Left renal cortex interstitium (tissue), 4 donors: ENCODE measurements around the gene CENPVL1. TPM values are rescaled to one million over a fixed set of nuclear protein-coding genes. Genes with fewer than 3 reads are reported as not detected.
"Not testable (repeated sequence)": the region's sequence is repeated elsewhere in the genome, so short reads cannot be mapped to it uniquely, and the experiment has no call there.

ENCODE experiments used
- DNase-seq, 4 donors: peaks; one replicate each; pipeline ENCODE4 v3.0.0-alpha.2; 2013; ENCODE audit warnings: low read depth in 4 of 4, low spot score in 2 of 4, missing footprints in 1 of 4
- polyA plus RNA-seq, 4 donors: library from polyadenylated mRNA; unstranded; fragments of 120-200 nt; gene quantifications; one replicate each; pipeline ENCODE4 v1.2.1, GENCODE V29; 2013; ENCODE audit not compliant: insufficient read length in 4 of 4

CENPVL1 gene
- under 1 TPM; 0.20 to 0.40 (median 0.28) TPM for polyA plus RNA-seq

DNA sequence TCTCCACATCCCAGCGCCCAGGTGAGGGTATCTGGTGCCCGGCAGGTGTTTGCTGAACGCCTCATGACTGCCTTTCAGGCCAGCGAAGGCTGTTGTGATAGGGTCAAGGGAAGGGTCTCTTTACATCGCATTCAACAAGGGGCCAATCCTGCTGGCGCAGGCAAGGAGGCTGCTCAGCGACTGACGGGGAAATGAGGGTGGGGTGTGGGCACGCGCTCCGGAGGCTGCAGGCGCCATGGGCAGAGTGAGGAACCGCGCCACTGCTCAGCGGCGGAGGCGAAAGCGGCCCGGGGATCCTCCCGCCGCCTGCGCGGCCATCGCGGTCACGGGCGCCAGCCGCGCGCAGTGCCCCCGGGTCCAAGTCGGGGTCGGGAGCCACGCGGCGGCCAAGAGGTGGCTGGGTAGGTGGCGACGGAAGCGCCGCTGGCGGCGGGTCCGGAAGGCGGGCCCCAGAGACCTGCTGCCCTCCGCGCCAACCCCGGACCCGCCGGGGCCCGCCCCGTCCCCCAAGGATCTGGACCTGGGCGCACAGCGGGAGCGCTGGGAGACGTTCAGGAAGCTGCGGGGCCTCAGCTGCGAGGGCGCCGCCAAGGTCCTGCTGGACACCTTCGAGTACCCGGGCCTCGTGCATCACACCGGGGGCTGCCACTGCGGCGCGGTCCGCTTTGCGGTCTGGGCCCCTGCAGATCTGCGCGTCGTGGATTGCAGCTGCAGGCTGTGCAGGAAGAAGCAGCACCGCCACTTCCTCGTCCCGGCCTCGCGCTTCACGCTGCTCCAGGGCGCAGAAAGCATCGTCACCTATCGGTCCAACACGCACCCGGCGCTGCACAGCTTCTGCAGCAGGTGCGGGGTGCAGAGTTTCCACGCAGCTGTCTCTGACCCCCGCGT, at the start of gene CENPVL1:
CENPVL1 (plus strand) TSS at position 236 of the 888 bp plus-strand sequence; CDS start at position 236, 0 bp downstream.
- not testable (repeated sequence) for DNase-seq

GRCh38 chrX:51665981-51666380, 44.3 kb upstream of the CENPVL1 start:
- no peak for DNase-seq

GRCh38 chrX:51679689-51680433, 30.5 kb upstream of the CENPVL1 start:
- not testable (repeated sequence) for DNase-seq

DNA sequence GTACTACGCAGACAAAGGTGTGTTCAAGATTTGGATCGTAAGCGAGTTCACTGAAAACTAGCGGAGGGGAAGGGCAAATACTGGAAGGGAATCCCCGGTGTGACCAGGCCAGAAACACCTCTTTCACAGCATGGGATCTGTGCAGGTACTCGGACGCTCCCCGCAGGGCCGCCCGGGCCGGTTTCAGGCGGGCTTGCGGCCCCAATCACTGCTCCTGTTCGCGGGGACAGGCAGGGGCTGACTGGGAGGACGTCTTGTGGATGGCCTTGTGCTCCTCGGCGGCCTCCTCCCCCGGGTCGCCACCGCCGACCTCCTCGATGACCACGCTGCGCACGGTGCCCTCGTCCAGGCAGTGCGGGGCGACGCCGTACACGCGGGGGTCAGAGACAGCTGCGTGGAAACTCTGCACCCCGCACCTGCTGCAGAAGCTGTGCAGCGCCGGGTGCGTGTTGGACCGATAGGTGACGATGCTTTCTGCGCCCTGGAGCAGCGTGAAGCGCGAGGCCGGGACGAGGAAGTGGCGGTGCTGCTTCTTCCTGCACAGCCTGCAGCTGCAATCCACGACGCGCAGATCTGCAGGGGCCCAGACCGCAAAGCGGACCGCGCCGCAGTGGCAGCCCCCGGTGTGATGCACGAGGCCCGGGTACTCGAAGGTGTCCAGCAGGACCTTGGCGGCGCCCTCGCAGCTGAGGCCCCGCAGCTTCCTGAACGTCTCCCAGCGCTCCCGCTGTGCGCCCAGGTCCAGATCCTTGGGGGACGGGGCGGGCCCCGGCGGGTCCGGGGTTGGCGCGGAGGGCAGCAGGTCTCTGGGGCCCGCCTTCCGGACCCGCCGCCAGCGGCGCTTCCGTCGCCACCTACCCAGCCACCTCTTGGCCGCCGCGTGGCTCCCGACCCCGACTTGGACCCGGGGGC, 28.2 kb upstream of the CENPVL1 start:
- not testable (repeated sequence) for DNase-seq

DNA sequence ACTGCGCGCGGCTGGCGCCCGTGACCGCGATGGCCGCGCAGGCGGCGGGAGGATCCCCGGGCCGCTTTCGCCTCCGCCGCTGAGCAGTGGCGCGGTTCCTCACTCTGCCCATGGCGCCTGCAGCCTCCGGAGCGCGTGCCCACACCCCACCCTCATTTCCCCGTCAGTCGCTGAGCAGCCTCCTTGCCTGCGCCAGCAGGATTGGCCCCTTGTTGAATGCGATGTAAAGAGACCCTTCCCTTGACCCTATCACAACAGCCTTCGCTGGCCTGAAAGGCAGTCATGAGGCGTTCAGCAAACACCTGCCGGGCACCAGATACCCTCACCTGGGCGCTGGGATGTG, 27.6 kb upstream of the CENPVL1 start, which contains the start of gene CENPVL2:
CENPVL2 (minus strand) TSS at position 112 of the 343 bp plus-strand sequence; CDS start at position 112, 0 bp downstream.
- DNase-seq = not testable (repeated sequence)

- no peak for DNase-seq
These were observed 16.1 kb upstream of the CENPVL1 start for GRCh38 chrX:51694254-51694653.

DNA sequence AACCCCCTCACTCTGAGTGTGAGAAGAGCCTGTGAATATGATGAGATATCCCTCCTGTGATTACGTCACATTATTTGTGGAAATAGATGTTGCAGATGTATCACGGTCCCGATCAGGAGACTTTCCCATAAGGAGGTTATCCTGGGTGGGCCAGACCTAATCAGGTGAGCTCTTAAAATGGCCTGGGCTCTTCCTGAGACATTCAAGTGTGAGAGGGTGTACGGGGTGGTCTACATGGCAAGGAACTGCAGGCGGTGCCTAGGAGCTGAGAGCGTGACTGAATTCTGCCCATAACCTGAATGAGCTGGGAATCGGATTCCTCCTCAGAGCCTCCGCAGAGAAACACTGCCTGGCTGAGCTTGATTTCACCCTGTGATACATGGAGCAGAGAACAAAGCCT, 12.9 kb upstream of the CENPVL1 start:
- DNase-seq = no peak

- not testable (repeated sequence) for DNase-seq
These were observed 2.8 kb downstream of the CENPVL1 start for GRCh38 chrX:51712943-51713647.

GRCh38 chrX:51728202-51728601, 17.9 kb downstream of the CENPVL1 start:
- no peak for DNase-seq

GRCh38 chrX:51737091-51737490, 26.8 kb downstream of the CENPVL1 start:
- no peak for DNase-seq

DNA sequence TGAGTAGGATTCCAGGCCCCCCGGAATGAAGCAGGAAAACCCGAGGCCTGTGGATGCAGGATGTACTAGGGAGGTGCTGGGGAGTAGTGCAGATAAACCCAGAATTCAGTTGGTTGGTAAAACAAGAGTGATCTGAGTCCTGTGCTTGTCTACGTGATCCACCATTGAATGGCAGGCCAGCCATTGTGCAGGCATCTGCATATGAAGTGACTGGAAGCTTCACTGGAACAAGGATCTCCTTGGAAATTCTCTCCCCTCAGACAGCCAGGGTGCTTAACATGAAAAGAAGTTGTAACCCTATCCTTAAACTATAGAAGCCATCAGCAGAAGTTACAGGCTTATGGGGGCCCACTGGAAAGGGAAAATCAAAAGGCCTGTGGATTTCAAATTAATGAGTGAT, 32.3 kb downstream of the CENPVL1 start:
- no peak for DNase-seq

GRCh38 chrX:51743179-51743957, 33.1 kb downstream of the CENPVL1 start, which contains the start of gene GSPT2:
GSPT2 (plus strand) TSS chrX:51743442; CDS start chrX:51743627, 185 bp downstream.
- peak; percentile 21 to 59 (median 36) for DNase-seq

GRCh38 chrX:51747671-51748070, 37.4 kb downstream of the CENPVL1 start:
- DNase-seq = no peak

DNA sequence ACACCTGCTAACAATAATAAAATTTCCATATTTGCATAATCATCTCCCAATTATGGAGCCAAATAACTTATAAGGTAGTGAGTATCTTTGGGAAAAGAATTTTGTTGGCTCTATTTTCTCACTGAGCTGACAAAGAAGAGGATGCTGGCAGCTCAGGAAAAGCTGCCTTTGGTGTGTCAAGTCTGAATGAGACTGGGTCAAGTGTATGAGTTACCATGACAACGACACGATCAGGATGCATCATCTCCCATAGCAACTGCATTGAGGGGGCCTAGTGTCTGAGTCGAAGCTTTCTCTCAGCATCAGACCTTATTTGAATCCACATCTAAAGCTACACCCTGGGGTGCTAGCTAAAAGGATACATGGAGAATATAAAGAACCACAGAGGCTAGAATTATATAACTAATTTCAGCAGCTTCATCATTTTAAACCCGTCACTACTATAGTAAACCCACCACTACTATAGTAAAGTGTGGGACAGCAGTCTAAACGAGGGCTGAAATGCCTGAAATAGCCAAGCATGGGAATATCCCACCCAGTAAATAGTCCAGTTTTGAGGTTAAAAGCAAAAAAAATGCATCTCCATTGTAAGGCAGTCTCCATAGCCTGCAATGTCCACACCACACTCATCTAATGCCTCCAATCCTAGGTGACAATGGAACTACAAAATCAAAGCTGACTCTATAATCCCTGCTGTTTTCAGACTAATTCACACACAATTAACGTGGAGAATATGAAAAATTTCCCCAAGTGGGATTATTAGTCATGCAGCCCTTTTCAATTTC, 48.9 kb downstream of the CENPVL1 start:
- DNase-seq = no peak

DNA sequence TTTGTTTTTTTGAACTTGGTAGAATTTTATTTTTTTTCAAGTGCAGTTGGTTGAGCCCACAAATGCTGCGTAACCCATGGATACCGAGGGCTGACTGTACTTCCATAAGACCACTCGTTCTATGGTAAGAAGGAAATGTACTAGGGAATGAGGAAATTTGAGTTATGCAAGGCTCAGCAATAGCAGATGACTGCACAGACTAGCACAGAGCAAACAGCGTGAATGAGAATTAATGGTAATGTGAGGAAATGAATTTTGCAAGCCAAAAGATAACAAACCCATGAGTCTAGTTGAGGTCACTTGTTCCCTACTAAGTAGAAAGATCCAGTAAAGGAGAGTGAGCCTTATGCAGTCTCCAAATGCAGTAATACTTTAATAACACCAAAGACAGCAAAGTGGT, 50.3 kb downstream of the CENPVL1 start:
- DNase-seq = no peak
